GM10847 (cell line): Measurements from ENCODE around the gene PPP3CA.

ENCODE experiments used
- POLR2A ChIP-seq: IDR thresholded peaks from 2 replicates; pipeline ENCODE4 v1.6.1; 2011; ENCODE audit not compliant: insufficient read length; ENCODE audit errors: extremely low read depth

Gene PPP3CA

DNA sequence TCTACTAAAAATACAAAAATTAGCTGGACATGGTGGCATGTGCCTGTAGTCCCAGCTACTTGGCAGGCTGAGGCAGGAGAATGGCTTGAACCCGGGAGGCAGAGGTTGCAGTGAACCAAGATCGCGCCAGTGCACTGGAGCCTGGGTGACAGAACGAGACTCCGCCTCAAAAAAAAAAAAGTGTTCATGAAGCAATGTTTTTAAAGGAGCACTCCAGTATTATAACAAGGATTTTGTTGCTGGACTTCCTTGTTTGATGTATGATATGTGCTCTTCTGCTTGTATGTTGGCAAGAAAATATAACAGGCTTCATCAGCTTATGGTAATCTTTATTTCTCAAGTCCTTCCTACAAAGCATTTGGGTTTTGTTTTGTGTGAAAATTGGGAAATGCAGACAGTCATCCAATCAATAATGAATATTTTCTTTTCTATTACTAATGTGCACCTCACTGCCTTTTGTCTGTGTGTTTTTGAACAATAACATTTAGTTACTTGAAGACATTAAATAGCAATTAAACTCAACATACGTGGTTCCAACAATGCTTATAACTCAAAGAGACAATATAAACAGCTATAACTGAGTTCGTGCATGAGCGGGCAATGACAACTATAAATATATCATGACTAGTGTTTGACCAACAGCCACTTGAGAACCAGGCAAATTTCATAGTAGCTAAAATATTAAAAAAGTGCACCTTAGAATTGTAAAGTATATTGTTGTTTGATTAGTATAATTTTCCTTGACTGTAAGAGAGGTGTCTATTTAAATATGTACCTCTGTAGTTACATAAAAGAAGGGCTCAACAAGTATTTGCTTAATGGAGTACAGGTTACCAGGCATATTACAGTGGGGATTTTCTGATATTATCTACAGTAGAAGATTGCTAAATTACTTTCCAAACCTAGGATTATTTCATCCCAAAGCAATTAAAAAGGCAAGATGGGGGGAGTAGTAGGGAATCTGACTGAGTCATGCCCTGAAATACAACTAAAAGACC lies 210.7 kb downstream of the PPP3CA start:
- no peak for TF ChIP-seq POLR2A

GRCh38 chr4:101135371-101136010 lies 211.8 kb downstream of the PPP3CA start:
- no peak for TF ChIP-seq POLR2A

DNA sequence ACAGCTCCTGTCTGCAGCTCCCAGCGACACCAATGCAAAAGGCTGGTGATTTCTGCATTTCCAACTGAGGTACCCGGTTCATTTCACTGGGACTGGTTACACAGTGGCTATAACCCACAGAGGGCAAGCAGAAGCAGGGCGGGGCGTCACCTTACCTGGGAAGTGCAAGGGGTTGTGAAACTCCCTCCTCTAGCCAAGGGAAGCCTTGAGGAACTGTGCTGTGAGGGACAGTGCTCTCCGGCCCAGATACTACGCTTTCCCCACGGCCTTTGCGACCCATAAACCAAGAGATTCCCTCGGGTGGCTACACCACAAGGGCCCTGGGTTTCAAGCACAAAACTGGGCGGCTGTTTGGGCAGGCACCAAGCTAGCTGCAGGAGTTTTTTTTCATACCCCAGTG lies 218.9 kb downstream of the PPP3CA start:
- no peak for TF ChIP-seq POLR2A

- no peak for TF ChIP-seq POLR2A
Measured at GRCh38 chr4:101127176-101127790, 220.0 kb downstream of the PPP3CA start.

DNA sequence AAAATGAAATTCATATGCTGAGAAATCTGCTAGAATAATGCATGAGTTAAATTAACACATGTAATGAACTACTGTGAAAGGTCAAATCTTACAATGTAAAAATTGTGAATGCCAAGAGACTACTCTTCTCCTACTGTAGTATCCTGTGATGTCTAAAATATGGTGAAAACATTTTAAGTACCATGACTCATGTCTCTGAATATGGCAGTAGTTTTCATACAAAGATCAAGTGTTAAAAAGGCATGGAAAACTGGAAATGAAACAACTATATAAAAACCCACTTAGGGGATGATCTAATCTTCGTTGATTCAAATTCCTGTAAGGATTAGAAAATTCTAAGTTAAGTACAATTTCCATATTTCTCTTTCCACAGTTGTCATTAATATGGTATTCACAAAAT lies 221.3 kb downstream of the PPP3CA start:
- no peak for TF ChIP-seq POLR2A

DNA sequence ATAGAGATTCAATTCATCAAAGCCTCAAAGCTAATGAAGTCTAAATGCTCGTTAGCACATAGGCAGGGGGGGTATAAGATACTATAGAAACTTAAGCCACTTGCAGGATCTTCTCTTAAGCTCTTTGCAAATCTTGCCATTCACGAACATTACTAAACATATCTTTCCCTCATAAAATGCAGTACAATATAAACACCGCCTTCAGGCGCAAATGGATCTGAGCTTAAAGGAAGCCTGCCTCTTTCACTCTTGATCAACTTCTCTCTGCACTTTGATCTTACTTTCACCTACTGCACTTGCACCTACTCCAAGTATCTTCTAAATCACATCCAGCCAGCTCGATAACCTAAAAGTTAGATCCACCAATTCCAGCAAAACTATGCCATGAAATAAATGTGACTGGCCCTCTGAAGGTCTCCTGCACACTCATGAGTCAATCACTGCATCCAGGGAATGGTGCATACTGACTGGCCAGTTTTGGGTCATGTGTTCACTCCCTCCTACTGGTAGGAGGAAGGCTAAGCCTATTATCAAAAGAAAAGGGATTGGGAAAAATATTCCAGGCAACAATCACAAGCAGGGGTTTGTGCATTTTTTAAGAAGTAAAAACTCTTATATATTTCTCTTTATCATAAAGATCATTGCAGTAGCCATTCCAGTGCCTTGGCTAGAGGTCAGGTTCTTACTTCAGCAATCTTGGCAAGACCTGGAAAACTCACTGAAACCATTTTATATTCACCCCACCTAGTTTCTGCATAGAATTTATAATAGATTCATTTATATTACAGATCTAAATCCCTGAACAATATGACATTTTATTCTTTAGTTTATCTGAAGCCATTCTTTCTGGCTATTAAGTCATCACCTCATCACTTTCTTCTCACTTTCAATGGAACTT lies 222.0 kb downstream of the PPP3CA start:
- no peak for TF ChIP-seq POLR2A

GRCh38 chr4:101123231-101123630 lies 224.1 kb downstream of the PPP3CA start:
- TF ChIP-seq POLR2A: no peak

GRCh38 chr4:101122019-101122418 lies 225.3 kb downstream of the PPP3CA start:
- no peak for TF ChIP-seq POLR2A

GRCh38 chr4:101119141-101119540 lies 228.2 kb downstream of the PPP3CA start:
- no peak for TF ChIP-seq POLR2A

DNA sequence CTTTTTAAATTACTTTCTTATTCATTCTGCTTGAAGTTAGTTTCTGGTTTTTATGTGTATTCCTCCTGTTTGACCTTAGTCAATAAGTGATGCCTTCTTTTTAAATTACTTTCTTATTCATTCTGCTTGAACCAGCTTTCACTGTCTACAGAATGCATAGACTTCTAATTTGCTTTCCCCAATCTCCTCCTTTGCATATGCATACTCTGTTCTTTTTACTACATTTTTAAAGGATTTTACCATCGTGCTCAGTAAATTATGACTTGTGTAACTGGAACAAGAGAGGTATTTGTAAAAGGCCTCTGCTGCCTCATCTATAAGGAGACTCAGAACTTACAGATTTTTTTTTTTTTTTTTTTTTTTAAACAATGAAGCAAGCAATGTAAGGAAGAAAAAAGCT lies 228.7 kb downstream of the PPP3CA start:
- TF ChIP-seq POLR2A: no peak

DNA sequence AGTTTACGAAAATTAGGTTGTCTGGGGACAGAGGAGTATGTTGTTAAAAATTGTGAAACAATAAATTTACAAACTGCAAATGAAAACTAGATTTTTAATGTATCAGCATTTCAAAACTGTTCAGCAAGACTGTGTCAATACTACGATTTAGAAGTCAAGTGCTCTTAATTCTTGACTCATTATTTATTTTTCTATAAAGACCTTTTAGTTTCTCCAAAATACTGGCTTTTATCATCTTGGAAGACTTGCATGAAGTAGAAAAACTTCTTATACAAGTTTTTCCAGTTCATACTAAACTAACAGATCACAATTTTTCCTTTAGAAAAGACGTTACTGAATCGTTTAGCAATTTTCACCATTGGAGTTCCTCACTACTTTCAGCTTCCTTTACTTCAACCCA lies 231.4 kb downstream of the PPP3CA start:
- no peak for TF ChIP-seq POLR2A

DNA sequence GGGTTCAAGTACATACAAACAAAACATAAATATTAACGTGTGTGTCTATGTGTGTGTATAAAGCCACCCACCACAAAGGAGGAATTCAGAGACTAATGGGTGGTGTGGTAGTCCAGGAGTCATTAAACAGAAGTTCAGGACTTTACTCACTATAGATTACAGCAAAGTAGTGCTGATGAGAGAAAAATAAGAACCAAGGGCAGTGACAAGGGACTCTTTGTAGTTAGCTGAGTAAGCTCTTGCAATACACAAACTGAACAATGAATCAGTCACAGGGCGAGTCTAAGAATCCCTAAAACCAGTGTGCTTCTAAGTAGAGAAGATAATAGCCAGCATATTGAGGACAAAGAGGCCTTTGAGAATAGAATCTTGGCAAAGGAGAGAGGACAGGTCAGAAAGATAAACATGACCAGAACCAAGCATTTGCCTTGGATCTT lies 232.4 kb downstream of the PPP3CA start:
- no peak for TF ChIP-seq POLR2A

DNA sequence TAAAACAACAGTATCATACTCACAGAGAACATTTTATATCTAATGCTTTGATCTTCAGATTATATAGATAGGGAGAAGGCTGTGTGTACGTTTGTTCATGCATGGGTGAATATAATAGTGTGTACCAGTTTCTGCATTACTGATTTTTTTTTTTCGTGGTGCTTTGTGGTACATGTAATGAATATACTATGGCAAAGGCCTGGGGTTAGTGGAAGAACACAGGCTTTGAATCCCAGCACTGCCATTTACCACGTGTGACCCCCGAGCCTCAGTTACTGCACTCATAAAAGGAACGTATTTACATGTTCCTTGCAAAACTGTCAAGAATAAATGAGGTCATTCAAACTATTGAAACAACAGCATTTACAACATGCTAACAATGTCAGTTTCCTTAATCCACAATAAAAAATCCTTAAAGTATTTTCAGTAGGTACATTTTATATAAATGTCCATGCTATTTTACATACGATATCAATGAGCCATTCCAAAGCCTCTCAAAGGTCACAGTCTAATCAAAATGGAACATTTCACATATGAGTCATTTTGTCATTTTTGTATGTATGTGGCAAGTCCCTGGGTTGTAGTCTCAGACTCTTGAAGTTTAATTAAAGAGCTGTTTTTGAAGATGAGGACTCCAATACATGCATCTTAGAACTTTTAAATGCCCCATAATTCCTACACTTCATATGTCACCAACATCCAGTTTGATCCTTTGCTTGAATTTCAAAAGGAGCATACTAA lies 242.8 kb downstream of the PPP3CA start:
- no peak for TF ChIP-seq POLR2A

DNA sequence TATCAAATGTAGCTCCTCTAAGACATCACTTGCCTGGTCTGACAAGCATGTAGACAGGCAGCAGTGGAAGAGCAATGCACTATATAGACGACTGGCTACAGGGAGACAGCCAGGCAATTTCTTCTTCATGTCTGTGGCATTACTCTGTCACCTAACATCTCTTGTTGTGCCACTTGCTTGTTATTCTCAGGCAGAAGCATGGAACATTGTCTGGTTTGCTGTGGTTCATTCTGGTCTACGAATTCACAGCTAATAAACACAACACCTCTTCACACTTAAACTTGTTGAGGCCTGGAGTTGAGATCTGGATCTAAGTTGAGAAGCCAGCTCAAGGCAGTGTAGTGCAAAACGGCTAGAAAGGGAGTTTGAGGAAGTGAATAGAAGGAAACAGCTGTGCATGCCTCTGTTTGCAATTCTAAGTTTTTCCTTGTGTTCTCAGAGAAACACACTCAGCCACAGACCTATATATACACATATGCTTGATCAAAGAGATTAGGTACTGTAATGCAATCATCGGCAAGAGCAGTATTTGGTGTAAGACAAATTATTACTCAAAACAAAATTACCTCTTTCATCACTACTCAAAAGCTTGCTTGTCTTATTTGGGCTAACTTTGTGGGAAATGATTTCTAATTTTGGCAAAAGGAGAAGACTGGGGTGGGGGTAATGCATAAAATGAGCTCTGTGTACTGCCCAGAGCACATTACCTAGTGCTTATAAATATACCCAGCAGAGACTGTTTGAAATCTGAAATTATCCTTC lies 243.8 kb downstream of the PPP3CA start:
- no peak for TF ChIP-seq POLR2A
